T-helper 22 cell (primary cell): ENCODE data around the gene CHRNA9.

Experiments used
- DNase-seq: peaks from one replicate; pipeline ENCODE4 v3.0.0-alpha.2; 2020; ENCODE audit warnings: low read depth

CHRNA9 gene

GRCh38 chr4:40340030-40340429 lies 4.9 kb downstream of the CHRNA9 start:
- DNase-seq = no peak

- DNase-seq = no peak
Observed at GRCh38 chr4:40347472-40347871, 12.3 kb downstream of the CHRNA9 start.

- DNase-seq = no peak
Observed at GRCh38 chr4:40348000-40348399, 12.9 kb downstream of the CHRNA9 start.

- no peak for DNase-seq
Observed at GRCh38 chr4:40349561-40350198, 14.5 kb downstream of the CHRNA9 start.

- DNase-seq = no peak
Observed at GRCh38 chr4:40350627-40351227, 15.6 kb downstream of the CHRNA9 start.

GRCh38 chr4:40354158-40354557 lies 19.0 kb downstream of the CHRNA9 start:
- DNase-seq = no peak

GRCh38 chr4:40355131-40355530 lies 20.0 kb downstream of the CHRNA9 start:
- no peak for DNase-seq

GRCh38 chr4:40357738-40358137 lies 22.6 kb downstream of the CHRNA9 start:
- DNase-seq = no peak

GRCh38 chr4:40361338-40361737 lies 26.2 kb downstream of the CHRNA9 start:
- no peak for DNase-seq

- no peak for DNase-seq
Observed at GRCh38 chr4:40363382-40363920, 28.3 kb downstream of the CHRNA9 start.

GRCh38 chr4:40363945-40364344 lies 28.8 kb downstream of the CHRNA9 start:
- DNase-seq = no peak

- no peak for DNase-seq
Observed at GRCh38 chr4:40365766-40366165, 30.6 kb downstream of the CHRNA9 start.

- no peak for DNase-seq
Observed at GRCh38 chr4:40367451-40367850, 32.3 kb downstream of the CHRNA9 start.

- DNase-seq = no peak
Observed at GRCh38 chr4:40369437-40370274, 34.5 kb downstream of the CHRNA9 start.

- DNase-seq = no peak
Observed at GRCh38 chr4:40372651-40373050, 37.5 kb downstream of the CHRNA9 start.

GRCh38 chr4:40373636-40374035 lies 38.5 kb downstream of the CHRNA9 start:
- DNase-seq = no peak

- DNase-seq = no peak
Observed at GRCh38 chr4:40375095-40375494, 40.0 kb downstream of the CHRNA9 start.

GRCh38 chr4:40375620-40376019 lies 40.5 kb downstream of the CHRNA9 start:
- DNase-seq = no peak

GRCh38 chr4:40377512-40378365 lies 42.6 kb downstream of the CHRNA9 start:
- DNase-seq = no peak

- no peak for DNase-seq
Observed at GRCh38 chr4:40378619-40379018, 43.5 kb downstream of the CHRNA9 start.

GRCh38 chr4:40379248-40379647 lies 44.1 kb downstream of the CHRNA9 start:
- DNase-seq = no peak

- no peak for DNase-seq
Observed at GRCh38 chr4:40380647-40381046, 45.5 kb downstream of the CHRNA9 start.
